T-helper 2 cell treated with Interferon-gamma antibody and Interleukin-4, amounts not matched to agents 100 ng/mL and 5 ng/mL, for 36 hours (primary cell): ENCODE data around the gene SUN5. TPM values are rescaled to one million over a fixed set of nuclear protein-coding genes. Genes with fewer than 3 reads are reported as not detected.

ENCODE experiments used
- intact Hi-C: fragments of 100-400 bp; cut with micrococcal nuclease; formaldehyde crosslinking; loops from one replicate; pipeline ENCODE4 v1.15.1; 2023
- total RNA-seq: library from RNA; stranded (reverse); gene quantifications from 2 replicates; pipeline ENCODE4 v1.2.3, GENCODE V29; 2022

SUN5 gene
- total RNA-seq, 1 donor from 2014 or later, result not detected

- intact Hi-C loops, result no loop called here
These were observed 10.3 kb upstream of the SUN5 start for GRCh38 chr20:33014336-33015113.

- intact Hi-C loops, result no loop called here
These were observed 9.6 kb upstream of the SUN5 start for GRCh38 chr20:33013701-33014326.

DNA sequence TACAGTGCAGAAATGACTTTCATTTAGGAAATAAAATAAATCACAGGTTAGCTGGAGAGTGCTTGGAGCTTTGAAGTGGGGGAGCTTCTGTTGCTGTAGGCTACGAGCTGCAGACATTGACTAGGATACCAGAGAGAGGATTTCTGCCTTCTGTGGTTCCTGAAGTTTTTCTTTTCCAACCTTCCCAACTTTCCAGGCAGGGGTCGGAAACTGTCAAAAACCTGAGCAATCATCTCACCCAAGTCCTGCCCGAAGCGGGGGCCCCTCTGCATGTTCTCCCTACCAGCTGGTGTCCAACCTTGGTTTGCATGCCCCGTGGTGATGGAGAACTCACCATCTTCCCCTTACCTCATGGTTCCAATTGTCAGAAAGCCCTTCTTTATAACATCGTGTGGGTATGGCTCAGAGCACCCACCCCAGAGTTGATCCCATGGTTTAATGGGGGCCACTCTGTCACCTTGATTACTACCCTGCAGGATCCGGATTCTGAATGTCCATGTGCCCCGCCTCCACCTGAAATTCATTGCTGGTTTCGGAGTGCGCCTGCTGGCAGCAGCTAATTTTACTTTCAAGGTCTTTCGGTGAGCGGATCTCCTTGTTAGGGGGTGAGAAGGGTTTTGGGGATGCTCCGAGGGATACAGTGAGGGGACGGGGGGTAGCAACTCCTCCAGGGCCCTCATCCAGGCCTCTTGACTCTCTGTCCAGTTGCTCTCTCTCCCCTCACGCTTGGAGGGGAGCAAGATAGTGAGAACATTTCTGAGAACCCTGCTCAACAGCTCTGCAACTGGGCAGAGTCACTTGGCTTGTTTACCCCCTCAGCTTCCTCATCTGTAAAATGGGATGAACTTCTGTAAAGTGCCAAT is 8.3 kb upstream of the SUN5 start:
- intact Hi-C loops, result no loop called here

DNA sequence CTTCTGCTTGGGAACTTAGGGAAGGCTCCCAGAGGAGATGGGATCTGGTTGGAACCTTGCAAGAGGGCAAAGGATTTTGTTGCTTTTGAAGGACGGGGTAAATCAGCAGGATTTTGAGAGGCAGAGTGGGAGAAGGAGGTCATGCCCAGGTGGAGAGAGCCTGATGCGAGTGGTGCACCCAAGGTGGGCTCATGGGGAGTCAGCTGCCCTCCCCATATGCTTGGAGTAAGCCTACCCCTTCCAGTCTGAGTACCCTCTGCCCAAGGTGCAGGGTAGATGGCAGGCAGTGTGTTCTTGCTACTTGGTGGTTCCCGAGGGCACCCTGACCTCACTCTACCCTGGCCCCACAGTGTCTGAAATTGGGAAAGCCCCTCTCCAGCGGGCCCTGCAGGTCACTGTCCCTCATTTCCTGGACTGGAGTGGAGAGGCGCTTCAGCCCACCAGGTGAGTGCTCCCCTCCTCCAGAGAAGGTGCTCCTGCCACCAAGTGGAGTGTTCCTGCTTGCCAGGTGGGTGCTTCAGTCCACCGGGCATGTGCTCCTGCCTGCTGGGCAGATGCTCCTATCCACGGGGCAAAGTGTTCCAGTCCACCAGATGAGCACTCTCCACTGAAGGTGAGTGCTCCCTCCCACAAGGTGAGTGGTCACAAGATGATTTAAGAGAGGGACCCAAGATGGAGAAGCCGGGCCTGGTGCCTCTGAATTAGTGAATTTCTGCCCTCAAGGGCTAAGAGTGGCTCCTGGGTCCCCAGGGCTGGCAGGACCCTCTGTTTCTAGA is 6.6 kb upstream of the SUN5 start:
- intact Hi-C loops, result no loop called here

DNA sequence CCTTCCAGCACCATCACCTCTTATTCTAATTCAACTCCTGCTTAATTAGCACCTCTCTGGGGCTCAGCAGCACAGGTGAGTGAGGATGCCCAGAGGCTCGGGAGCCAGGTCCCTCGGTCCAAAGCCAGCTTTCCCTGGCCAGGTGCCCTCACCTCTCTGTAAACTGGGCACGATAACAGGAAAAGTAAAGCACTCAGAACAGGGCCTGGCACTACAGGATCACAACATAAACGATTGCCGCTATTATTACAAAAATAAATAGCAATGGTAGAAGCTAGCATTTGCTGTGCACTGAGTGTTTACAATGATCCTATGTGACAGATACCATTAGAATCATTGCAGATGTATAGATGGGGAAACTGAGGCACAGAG is 5.9 kb upstream of the SUN5 start:
- intact Hi-C loops, result no loop called here

- intact Hi-C loops, result no loop called here
These were observed 5.2 kb upstream of the SUN5 start for GRCh38 chr20:33009214-33010132.

DNA sequence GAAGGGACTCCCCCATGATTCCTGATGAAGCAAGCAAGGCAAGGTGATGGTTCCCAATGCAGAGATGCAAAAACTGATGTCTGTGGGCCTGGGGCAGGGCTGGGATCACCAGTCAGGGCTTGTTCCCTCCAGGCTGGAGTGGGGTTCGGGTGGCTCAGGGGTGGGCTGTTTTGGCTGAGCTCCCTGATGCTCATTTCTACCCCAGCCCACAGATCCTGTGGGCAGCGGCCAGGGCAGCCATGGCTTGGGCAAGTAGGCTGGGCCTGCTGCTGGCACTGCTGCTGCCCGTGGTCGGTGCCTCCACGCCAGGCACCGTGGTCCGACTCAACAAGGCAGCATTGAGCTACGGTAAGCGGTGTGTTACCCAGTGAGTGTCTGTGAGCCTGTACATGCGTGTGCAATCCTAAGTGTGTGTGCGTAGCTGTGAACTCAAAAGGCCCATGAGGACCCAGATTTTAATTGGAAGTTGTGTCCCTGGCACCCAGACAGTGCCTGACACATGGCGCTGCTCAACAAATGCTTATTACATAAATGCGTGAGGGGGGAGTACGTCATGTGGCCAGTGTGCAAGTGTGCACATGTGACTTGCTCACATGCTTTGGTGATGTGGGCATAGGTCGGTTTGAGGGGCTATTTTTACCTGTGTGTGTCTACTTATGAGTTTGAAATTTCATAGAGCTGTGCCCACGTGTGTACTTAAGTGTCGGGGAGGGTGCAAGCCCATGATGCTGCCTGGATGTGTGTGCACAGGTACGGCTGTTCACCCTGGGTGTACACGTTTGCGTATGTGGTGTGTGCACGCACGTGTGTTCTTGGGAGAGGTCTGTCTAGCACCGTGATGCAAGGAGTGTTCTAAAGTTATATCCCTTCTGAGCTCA is 4.3 kb upstream of the SUN5 start:
- intact Hi-C loops, result no loop called here

DNA sequence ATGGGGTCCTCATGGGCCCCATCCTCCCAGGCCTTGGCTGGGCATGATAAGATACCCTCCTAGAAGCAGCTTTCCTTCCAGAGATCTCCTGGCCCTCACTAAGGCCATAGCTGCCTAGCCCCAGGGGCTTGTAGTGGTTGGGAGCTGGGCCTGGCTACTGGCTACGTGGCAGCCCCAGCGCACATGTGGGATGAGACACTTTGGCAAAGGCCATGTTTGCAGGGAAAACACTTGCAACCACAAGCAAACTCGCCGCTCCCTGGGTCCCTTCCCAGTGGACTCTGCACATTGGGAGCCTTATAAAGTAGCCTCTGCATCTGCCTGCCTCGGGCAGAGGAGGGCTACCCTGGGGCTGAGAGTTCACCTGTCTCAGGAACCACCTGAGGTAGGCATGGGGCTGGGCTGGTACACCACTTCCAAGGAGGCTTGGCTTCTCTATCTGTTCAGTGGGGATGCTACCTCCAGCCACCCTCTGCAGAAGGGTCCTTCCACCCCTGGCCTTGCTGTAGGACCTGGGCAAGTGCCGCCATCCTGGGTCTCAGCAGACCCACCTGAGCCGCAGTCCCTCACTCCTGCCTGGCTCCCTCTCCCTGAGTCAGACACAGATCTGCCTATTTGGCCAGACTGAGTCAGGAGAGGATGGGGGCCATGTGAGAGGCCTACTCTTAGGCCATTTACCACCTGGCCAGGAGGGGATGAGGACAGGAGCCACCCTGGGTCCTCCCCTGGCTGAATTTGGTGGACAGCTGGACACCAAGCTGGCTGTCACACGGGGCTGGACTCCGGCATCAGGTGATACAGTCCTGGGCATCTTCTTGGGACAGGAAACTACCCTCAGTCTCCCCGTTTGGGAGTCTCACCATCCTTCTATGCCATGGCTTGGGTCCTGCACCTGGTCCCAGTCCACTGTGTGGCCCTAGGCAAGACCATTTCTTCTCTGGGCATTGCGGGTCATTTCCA is 3.4 kb upstream of the SUN5 start, which contains the start of gene BPIFB2:
Gene BPIFB2, plus strand, starts transcription at position 329 of the 960 bp plus-strand sequence. CDS start 871 bp downstream, outside the sequence.
- intact Hi-C loops, result no loop called here

DNA sequence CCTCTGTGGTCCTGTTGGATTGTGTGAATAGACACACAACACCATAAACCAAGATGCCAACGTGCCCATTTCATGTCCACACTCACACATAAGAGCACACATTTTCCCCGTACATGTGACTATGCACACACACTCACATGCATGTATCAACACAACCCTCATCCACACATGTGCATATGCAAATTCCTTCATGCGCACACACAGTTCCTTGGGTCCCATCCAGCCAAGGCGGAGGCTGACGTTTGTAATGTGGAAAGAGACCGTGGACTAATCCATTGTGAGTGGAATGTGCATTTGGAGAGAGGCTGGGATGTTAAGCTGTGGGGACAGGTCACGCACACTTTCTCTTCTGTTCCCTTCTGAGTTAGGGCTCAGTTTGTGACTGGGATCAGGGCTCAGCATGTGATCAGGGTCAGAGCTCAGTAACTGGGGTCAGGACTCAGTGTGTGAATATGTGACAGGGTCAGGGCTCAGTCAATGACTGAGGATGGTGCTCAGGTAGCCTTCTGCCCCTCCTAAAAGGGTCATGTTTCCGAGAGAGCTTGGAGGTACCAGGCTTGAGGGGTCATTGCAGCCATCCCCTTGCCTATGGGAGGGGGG is 2.6 kb upstream of the SUN5 start:
- intact Hi-C loops, result no loop called here

DNA sequence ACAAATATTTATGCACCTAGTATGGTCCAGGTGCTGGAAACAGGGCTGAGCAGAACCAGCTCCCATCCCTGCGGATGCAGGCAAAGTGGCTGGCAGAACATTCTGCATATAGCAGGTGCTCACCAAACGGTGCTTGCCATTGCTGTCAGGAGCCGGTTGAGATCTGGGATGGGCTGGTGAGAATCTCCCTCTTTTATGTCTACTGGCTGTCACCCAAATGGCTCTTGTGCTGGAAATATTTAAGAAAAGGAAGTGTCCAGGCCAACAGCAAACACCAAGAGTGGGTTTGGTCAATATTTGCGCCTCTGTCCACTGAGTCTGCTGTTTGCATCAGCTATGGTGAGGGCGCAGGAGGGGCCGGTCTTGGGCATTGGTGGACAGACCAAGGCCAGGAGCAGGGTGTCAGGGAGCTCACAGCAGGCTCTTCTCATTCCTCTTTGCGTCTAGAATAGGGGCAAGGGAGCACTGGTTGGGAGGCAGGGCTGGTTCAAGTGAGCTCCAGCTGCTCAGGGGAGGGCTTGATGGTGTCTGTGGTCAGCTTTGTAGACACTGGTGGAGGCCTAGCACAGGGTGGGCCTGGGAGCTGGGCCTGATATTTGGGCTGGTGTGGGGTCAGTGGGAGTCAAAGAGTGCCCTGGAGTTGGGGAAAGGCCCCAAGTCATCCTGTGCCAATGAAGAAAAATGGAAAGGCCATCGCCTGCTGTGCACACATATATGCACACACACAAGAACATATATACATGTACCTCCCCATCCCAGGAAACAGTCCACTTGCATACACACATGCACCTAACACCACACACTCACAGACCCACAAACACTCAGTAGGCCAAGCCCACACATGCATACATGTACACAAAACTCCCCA is 1.9 kb upstream of the SUN5 start:
- intact Hi-C loops, result loop anchor here (1.0 kb wide), 1 partner anchor 104 kb away; no protein-coding TSS in a partner anchor

- intact Hi-C loops, result loop anchor here (1.0 kb wide), 1 partner anchor 103 kb away; no protein-coding TSS in a partner anchor
These were observed 916 bp upstream of the SUN5 start for GRCh38 chr20:33005132-33005566.

DNA sequence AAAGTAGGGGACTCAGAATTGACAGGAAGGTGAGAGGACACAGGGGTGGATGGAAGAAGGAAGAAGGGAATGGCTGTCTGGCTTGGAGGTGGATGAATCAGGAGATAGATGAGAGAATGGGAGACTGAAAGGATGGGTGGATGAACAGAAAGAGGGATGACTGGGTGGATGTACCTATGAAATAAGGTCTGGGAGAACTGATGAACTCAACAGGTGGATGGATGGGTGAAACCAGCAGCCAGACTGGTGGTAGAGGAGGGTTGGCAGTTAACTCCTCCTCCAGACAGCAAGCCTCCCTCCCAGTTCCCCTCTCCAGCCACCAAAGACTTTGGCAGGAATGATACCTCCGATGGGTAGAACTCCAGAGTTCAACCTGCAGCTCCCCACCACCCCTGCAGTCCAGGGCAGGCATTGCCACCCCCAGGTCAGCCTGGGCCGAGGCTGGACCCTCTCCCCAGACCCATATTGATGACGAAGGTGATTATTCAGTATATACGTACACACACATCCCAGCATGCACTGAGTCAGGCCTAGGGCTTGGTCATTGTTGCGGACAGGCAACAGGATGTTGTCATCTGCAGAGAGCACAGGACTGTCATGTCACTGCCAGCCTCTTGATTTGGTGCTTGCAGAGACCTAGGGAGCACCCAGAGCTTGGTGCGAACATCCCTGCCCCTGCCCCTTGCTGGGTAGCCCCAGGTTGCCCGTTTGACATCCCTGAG is 2.0 kb downstream of the SUN5 start:
- intact Hi-C loops, result no loop called here

DNA sequence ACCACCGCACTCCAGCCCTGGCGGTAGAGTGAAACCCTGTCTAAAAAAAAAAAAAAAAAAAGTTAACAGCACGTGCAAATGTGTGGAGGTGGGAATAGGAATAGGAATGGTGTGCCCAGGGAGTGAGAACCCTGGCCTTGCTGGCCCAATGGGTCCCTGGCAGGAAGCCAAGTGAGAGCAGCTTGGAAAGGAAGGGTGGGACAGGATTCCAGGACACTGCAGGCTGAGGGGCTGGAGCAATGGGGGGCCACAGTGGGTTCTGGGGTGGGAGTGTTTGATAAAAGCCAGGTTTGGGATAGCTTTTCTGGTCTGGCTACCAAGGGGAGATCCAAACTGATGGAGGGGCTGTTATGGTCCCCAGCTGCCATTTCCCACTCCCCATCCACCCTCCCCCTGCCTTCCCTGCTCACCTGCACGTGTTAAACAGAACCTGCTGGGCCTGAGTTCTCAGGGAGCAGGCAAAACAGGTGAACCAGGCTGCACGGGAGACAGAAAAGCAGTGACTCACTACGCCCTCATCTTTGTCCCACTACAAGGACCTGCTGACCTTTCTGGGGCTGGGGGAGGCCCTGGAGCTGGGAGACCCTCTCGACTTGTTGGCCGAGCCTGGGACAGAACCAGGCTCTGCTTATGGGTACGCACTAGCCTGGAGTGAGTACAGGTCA is 3.3 kb downstream of the SUN5 start:
- intact Hi-C loops, result no loop called here

- intact Hi-C loops, result no loop called here
These were observed 4.5 kb downstream of the SUN5 start for GRCh38 chr20:32999603-33000250.

GRCh38 chr20:32997431-32997830 is 6.8 kb downstream of the SUN5 start:
- intact Hi-C loops, result no loop called here
